Stimulated activated CD4-positive, alpha-beta T cell treated with anti-CD3 and anti-CD28 coated beads, Interleukin-2, amount 100 ng/mL, for 24 hours (primary cell): Measurements from ENCODE around the gene PRKCE.

ENCODE experiments used
- DNase-seq, 2 donors: peaks; one replicate each; pipeline ENCODE4 v3.0.0-alpha.2; 2020

The PRKCE gene

GRCh38 chr2:46101557-46102220 is 450.2 kb downstream of the PRKCE start:
- no peak for DNase-seq

GRCh38 chr2:46106690-46107089 is 455.2 kb downstream of the PRKCE start:
- no peak for DNase-seq

- DNase-seq: no peak
Observed at GRCh38 chr2:46114996-46115395, 463.5 kb downstream of the PRKCE start.

GRCh38 chr2:46116150-46116549 is 464.7 kb downstream of the PRKCE start:
- DNase-seq: no peak

GRCh38 chr2:46116553-46116991 is 465.1 kb downstream of the PRKCE start:
- DNase-seq: no peak

- no peak for DNase-seq
Observed at GRCh38 chr2:46117379-46117778, 465.9 kb downstream of the PRKCE start.

- DNase-seq: no peak
Observed at GRCh38 chr2:46117994-46118393, 466.5 kb downstream of the PRKCE start.

GRCh38 chr2:46118656-46119371 is 467.3 kb downstream of the PRKCE start:
- DNase-seq: no peak

- DNase-seq: no peak
Observed at GRCh38 chr2:46119453-46119852, 468.0 kb downstream of the PRKCE start.

- no peak for DNase-seq
Observed at GRCh38 chr2:46120792-46121555, 469.5 kb downstream of the PRKCE start.

- DNase-seq: no peak
Observed at GRCh38 chr2:46122318-46122976, 471.0 kb downstream of the PRKCE start.

- DNase-seq: no peak
Observed at GRCh38 chr2:46123013-46123412, 471.5 kb downstream of the PRKCE start.

- no peak for DNase-seq
Observed at GRCh38 chr2:46125798-46126197, 474.3 kb downstream of the PRKCE start.

- DNase-seq: no peak
Observed at GRCh38 chr2:46126571-46126970, 475.1 kb downstream of the PRKCE start.

GRCh38 chr2:46127176-46127575 is 475.7 kb downstream of the PRKCE start:
- DNase-seq: no peak

GRCh38 chr2:46130511-46130910 is 479.0 kb downstream of the PRKCE start:
- no peak for DNase-seq

- no peak for DNase-seq
Observed at GRCh38 chr2:46132996-46133395, 481.5 kb downstream of the PRKCE start.

- DNase-seq: no peak
Observed at GRCh38 chr2:46134531-46135227, 483.2 kb downstream of the PRKCE start.

- DNase-seq: no peak
Observed at GRCh38 chr2:46135228-46135855, 483.9 kb downstream of the PRKCE start.

GRCh38 chr2:46135958-46136357 is 484.5 kb downstream of the PRKCE start:
- DNase-seq: no peak

- no peak for DNase-seq
Observed at GRCh38 chr2:46136481-46136880, 485.0 kb downstream of the PRKCE start.

GRCh38 chr2:46136953-46137352 is 485.5 kb downstream of the PRKCE start:
- DNase-seq: no peak
